A549 (cell line): ENCODE results near the gene GPRIN1. TPM values are rescaled to one million over a fixed set of nuclear protein-coding genes. Genes with fewer than 3 reads are reported as not detected.

ENCODE experiments used
- ATAC-seq, 2 experiments: fragments of 200-7000 bp in 1 of 2; fragments of >200 bp in 1 of 2; cut with Nextera tagmentation in 1 of 2; cut with Tn5 transposase in 1 of 2; 3 replicates each; pipeline versions ENCODE4 v1.8.0 to v1.9.1; 2018 to 2020; ENCODE audit warnings: mild to moderate bottlenecking in 1 of 2, moderate library complexity in 1 of 2
- CTCF ChIA-PET: fragments of 300-600 bp; sonication (Branson Sonifier 250); formaldehyde crosslinking; extraction: SDS; loops from one replicate; lab custom pipeline; 2021; ENCODE audit warnings: antibody characterized with exemption, inconsistent platforms; lab: Yijun Ruan, JAX
- POLR2A ChIA-PET: fragments of 350-600 bp; formaldehyde crosslinking; extraction: SDS; loops from one replicate; lab custom pipeline; 2021; ENCODE audit warnings: antibody characterized with exemption, inconsistent platforms; lab: Yijun Ruan, JAX
- DNase-seq, 2 experiments: peaks; one replicate each; pipeline versions ENCODE4 v3.0.0 to v3.0.0-alpha.2; 2011 to 2016; ENCODE audit warnings: low read depth in 1 of 2, low spot score in 1 of 2
- FAIRE-seq: peaks from 2 replicates; lab custom pipeline; 2011; peaks lifted over from hg19 to GRCh38; lab: Jason Lieb, UNC
- H3K27ac ChIP-seq, 2 experiments: fragments of >200 bp; sonication (Bioruptor Twin); formaldehyde crosslinking; 3 replicates each; pipeline ENCODE4 v1.5.1; 2016 to 2017
- H3K4me1 ChIP-seq: fragments of >200 bp; sonication (Bioruptor Twin); formaldehyde crosslinking; 3 replicates; pipeline ENCODE4 v1.6.1; 2016
- H3K4me2 ChIP-seq: fragments of >200 bp; sonication (Bioruptor Twin); formaldehyde crosslinking; 3 replicates; pipeline ENCODE4 v1.6.1; 2016
- H3K4me3 ChIP-seq: fragments of >200 bp; sonication (Bioruptor Twin); formaldehyde crosslinking; 3 replicates; pipeline ENCODE4 v1.5.1; 2016
- H3K9me3 ChIP-seq: fragments of >200 bp; sonication (Bioruptor Twin); formaldehyde crosslinking; 3 replicates; pipeline ENCODE4 v1.6.1; 2016
- E2F6 ChIP-seq: IDR thresholded peaks from 2 replicates; pipeline ENCODE4 v1.6.1; 2012; ENCODE audit warnings: low read depth, borderline replicate concordance
- FOSL2 ChIP-seq, 2 experiments: fragments of 450-650 bp in 1 of 2; fragments of >200 bp in 1 of 2; sonication (Bioruptor Twin) in 1 of 2; formaldehyde crosslinking; IDR thresholded peaks; 2 replicates each; pipeline versions ENCODE4 v1.5.0 to v1.6.1; 2016 to 2020; ENCODE audit warnings: mild to moderate bottlenecking in 1 of 2, moderate library complexity in 1 of 2
- GATA3 ChIP-seq: IDR thresholded peaks from 2 replicates; pipeline ENCODE4 v1.6.1; 2012; ENCODE audit warnings: borderline replicate concordance
- HEYL ChIP-seq: fragments of 250-450 bp; sonication (Bioruptor Pico); IDR thresholded peaks from 2 replicates; pipeline ENCODE4 v1.8.0; 2021; ENCODE audit warnings: mild to moderate bottlenecking, moderate library complexity
- HMGXB4 ChIP-seq: fragments of 250-450 bp; sonication (Bioruptor Pico); IDR thresholded peaks from 2 replicates; pipeline ENCODE4 v1.5.0; 2021; ENCODE audit warnings: mild to moderate bottlenecking, moderate library complexity, borderline replicate concordance
- HOXB5 ChIP-seq: fragments of 250-450 bp; sonication (Bioruptor Pico); IDR thresholded peaks from 2 replicates; pipeline ENCODE4 v1.5.0; 2020; ENCODE audit warnings: mild to moderate bottlenecking, moderate library complexity
- MAX ChIP-seq: IDR thresholded peaks from 2 replicates; pipeline ENCODE4 v1.6.1; 2012
- MYC ChIP-seq: IDR thresholded peaks from 2 replicates; pipeline ENCODE4 v1.6.1; 2012; ENCODE audit warnings: mild to moderate bottlenecking, inconsistent platforms, low read length, improper control_type of control experiment, borderline replicate concordance
- NFE2L2 ChIP-seq: fragments of 150-350 bp; conservative IDR thresholded peaks from 2 replicates; pipeline ENCODE4 v1.6.1; 2014; ENCODE audit warnings: low read length
- NR3C1 ChIP-seq: fragments of >200 bp; sonication (Bioruptor Twin); formaldehyde crosslinking; IDR thresholded peaks from 3 replicates; pipeline ENCODE4 v1.6.1; 2017
- RARB ChIP-seq: fragments of 250-450 bp; sonication (Bioruptor Pico); IDR thresholded peaks from 2 replicates; pipeline ENCODE4 v1.8.0; 2021; ENCODE audit warnings: mild to moderate bottlenecking, moderate library complexity
- RCOR1 ChIP-seq: fragments of 150-350 bp; IDR thresholded peaks from 2 replicates; pipeline ENCODE4 v1.6.1; 2014; ENCODE audit warnings: antibody characterized with exemption, low read length, low read depth
- REST ChIP-seq: fragments of 200-600 bp; sonication (generic); IDR thresholded peaks from 2 replicates; pipeline ENCODE4 v1.6.1; 2016; ENCODE audit warnings: antibody characterized with exemption, mild to moderate bottlenecking, moderate library complexity
- SMC3 ChIP-seq: fragments of >200 bp; sonication (Bioruptor Twin); formaldehyde crosslinking; IDR thresholded peaks from 3 replicates; pipeline ENCODE4 v1.6.1; 2018; ENCODE audit warnings: inconsistent platforms
- TFCP2L1 ChIP-seq: fragments of 250-450 bp; sonication (Bioruptor Pico); IDR thresholded peaks from 2 replicates; pipeline ENCODE4 v1.5.0; 2021; ENCODE audit warnings: mild to moderate bottlenecking
- TP53 ChIP-seq: fragments of 250-450 bp; sonication (Bioruptor Pico); IDR thresholded peaks from 2 replicates; pipeline ENCODE4 v1.5.0; 2021; ENCODE audit warnings: mild to moderate bottlenecking, moderate library complexity
- ZC3H11A ChIP-seq: fragments of 450-650 bp; IDR thresholded peaks from 2 replicates; pipeline ENCODE4 v1.6.1; 2014; ENCODE audit warnings: antibody characterized with exemption, mild to moderate bottlenecking
- ZFP36 ChIP-seq: fragments of 450-650 bp; IDR thresholded peaks from 2 replicates; pipeline ENCODE4 v1.6.1; 2014; ENCODE audit warnings: borderline replicate concordance; ENCODE audit not compliant: partially characterized antibody
- ZNF302 ChIP-seq: fragments of 250-450 bp; sonication (Bioruptor Pico); IDR thresholded peaks from 2 replicates; pipeline ENCODE4 v1.9.0; 2021; ENCODE audit warnings: inconsistent platforms, mild to moderate bottlenecking, moderate library complexity
- WGBS: methylation state at CpG from one replicate; pipeline ENCODE4 v1.1.6; 2017; ENCODE audit errors: missing lambda C conversion rate; 5-methylcytosine and 5-hydroxymethylcytosine counted together
- polyA plus RNA-seq, 4 experiments: library from polyadenylated mRNA; depleted of rRNA in 3 of 4; stranded (reverse); fragments of >200 nt; fragmentation: RNase III in 1 of 4; extraction: RNeasy Plus Mini Kit Qiagen cat#74134 plus additional on column Dnase treatment in 1 of 4; gene quantifications; 2 replicates in 3 of 4; 3 replicates in 1 of 4; pipeline ENCODE4 v1.2.3, GENCODE V29; 2011 to 2017

The GPRIN1 gene
- polyA plus RNA-seq, 2 of the 4 experiments (the other 2 are of a cell fraction), result 3.1 to 6.7 TPM

- TF ChIP-seq REST, result no peak
- TF ChIP-seq MYC, result no peak
- no peak for TF ChIP-seq TP53 (CRISPR knock-in tag)
- no peak for TF ChIP-seq HEYL (CRISPR knock-in tag)
- no peak for TF ChIP-seq ZNF302 (CRISPR knock-in tag)
- peak; percentile 70 for TF ChIP-seq SMC3
- TF ChIP-seq RARB (CRISPR knock-in tag), result no peak
- no peak for TF ChIP-seq ZFP36
- no peak for TF ChIP-seq FOSL2 (IDR thresholded peaks at IDR 0.05)
- no peak for TF ChIP-seq FOSL2 (CRISPR knock-in tag; IDR thresholded peaks at IDR 0.05)
- no peak for TF ChIP-seq NR3C1
- TF ChIP-seq E2F6, result no peak
- no peak for TF ChIP-seq ZC3H11A
- TF ChIP-seq GATA3, result no peak
- no peak for TF ChIP-seq TFCP2L1 (CRISPR knock-in tag)
These were observed 36.2 kb downstream of the GPRIN1 start (continued) for GRCh38 chr5:176573564-176574296.

GRCh38 chr5:176570044-176570443 is 39.9 kb downstream of the GPRIN1 start:
- DNase-seq (peak in 1 of 2 experiments; percentile 44), FAIRE-seq (no peak), ATAC-seq (peak in 1 of 2 experiments; percentile 45; a peak in 2 of 6 replicates)
- H3K4me2 ChIP-seq, result no peak overlapping the region
- 0 out of 3 replicates have a peak, but pooled peaks cover 3% of the 10 kb centered on the region for H3K4me1 ChIP-seq
- POLR2A ChIA-PET, result interaction anchor here (0.6 kb wide), 1 partner anchor 122 kb away, joined by 3 read pairs; no protein-coding TSS in a partner anchor
- H3K9me3 ChIP-seq, result no peaks in the 10 kb centered on the region
- H3K4me3 ChIP-seq, result no peak overlapping the region
- WGBS, result 28% methylated on average over 6 of the region's 6 CpGs
- CTCF ChIA-PET, result interaction anchor here (0.6 to 1.6 kb wide), 9 partner anchors 9 to 164 kb away, joined by 3 to 6 read pairs (median 3); partner anchors contain the start of genes CLTB and FAF2
- H3K27ac ChIP-seq, result no peak overlapping the region
- TF ChIP-seq SMC3 (0 out of 3 replicates have a peak, but pooled peaks have one; percentile 6), HOXB5 (no peak)

GRCh38 chr5:176568657-176569056 is 41.3 kb downstream of the GPRIN1 start:
- H3K4me1 ChIP-seq, result no peaks in the 10 kb centered on the region
- no peak for FAIRE-seq
- WGBS, result 63% methylated on average over 12 of the region's 18 CpGs
- ChIA-PET CTCF (interaction anchor here (1.7 kb wide), 1 partner anchor 10 kb away, joined by 10 read pairs; no protein-coding TSS in a partner anchor), POLR2A (no interaction called here)
- no peak overlapping the region for H3K27ac ChIP-seq
- no peak overlapping the region for H3K4me3 ChIP-seq
- H3K9me3 ChIP-seq, result no peaks in the 10 kb centered on the region
- no peak for DNase-seq
- no peak for ATAC-seq
- no peak overlapping the region for H3K4me2 ChIP-seq
- TF ChIP-seq HMGXB4 (no peak), RCOR1 (no peak), MAX (no peak), NFE2L2 (no peak)
